ENCODE data around the gene KNTC1.

The KNTC1 gene

DNA sequence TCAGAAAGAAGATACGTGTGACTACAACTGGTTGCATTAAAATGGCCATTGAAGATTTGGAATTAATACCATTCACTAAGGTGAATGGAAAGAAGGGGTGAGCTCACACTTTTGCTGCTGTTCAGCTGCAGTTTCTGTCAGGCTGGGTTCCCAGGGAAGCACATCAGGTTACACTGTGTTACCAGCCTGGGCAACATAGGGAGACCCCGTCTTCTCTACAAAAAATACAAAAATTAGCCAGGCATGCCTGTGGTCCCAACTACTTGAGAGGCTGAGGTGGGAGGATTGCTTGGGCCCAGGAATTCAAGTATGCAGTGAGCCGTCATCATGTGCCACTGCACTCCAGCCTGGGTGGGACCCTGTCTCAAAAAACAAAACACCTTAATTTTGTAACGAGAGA, 13.4 kb upstream of the KNTC1 start:
- peaks cover 16% of the 10 kb centered on the region for H3K36me3 ChIP-seq (ENCODE audit: control insufficient read depth, insufficient read depth, low read length)
- DNase-seq = no peak
- no peak overlapping the region for H3K4me2 ChIP-seq (ENCODE audit: low read length)

GRCh38 chr12:122515275-122515674, 11.8 kb upstream of the KNTC1 start:
- peaks cover 15% of the 10 kb centered on the region for H3K79me2 ChIP-seq (ENCODE audit: control insufficient read depth, insufficient read depth, low read length)
- H3K18ac ChIP-seq (ENCODE audit: low read length) = no peak overlapping the region
- no peak overlapping the region for H3K56ac ChIP-seq (ENCODE audit: low read length)
- H3K79me1 ChIP-seq (ENCODE audit: low read length) = peaks cover 5% of the 10 kb centered on the region
- H3K4me3 ChIP-seq (ENCODE audit: low read length) = no peak overlapping the region
- no peak overlapping the region for H3K4ac ChIP-seq (ENCODE audit: low read depth, low read length)
- no peak overlapping the region for H2AK5ac ChIP-seq (ENCODE audit: low read length)
- no peak overlapping the region for H2BK5ac ChIP-seq (ENCODE audit: low read length)
- H2BK15ac ChIP-seq (replicated peaks; ENCODE audit: low read depth) = no peak overlapping the region
- no peak for DNase-seq
- peaks cover 13% of the 10 kb centered on the region for H3K36me3 ChIP-seq (ENCODE audit: control insufficient read depth, insufficient read depth, low read length)
- H3K4me2 ChIP-seq (ENCODE audit: low read length) = no peak overlapping the region
- H3K4me1 ChIP-seq (ENCODE audit: control insufficient read depth, low read depth, low read length) = no peaks in the 10 kb centered on the region
- WGBS (ENCODE audit: extremely low coverage, insufficient coverage, low lambda C conversion rate) = no CpG with 5 or more reads among the region's 2 CpGs
- no peaks in the 10 kb centered on the region for H3K27me3 ChIP-seq (ENCODE audit: insufficient read depth, low read length, poor library complexity)
- H3K23ac ChIP-seq (ENCODE audit: low read length) = no peak overlapping the region
- no peak overlapping the region for H3K27ac ChIP-seq (ENCODE audit: low read depth, low read length)
- H2BK120ac ChIP-seq (ENCODE audit: low read depth, low read length) = no peak overlapping the region
- no peak overlapping the region for H4K5ac ChIP-seq (ENCODE audit: low read length)
- no peak overlapping the region for H4K8ac ChIP-seq (ENCODE audit: low read depth, low read length)
- no peak overlapping the region for H3K9ac ChIP-seq (ENCODE audit: low read length)

More for the DNA sequence above, 13.4 kb upstream of the KNTC1 start:
- Histone ChIP-seq H3K27me3 (ENCODE audit: insufficient read depth, low read length, poor library complexity) (no peaks in the 10 kb centered on the region), H4K5ac (ENCODE audit: low read length) (no peak overlapping the region), H3K4me3 (ENCODE audit: low read length) (no peak overlapping the region), H3K9ac (ENCODE audit: low read length) (no peak overlapping the region), H2BK15ac (replicated peaks; ENCODE audit: low read depth) (no peak overlapping the region), H2AK5ac (ENCODE audit: low read length) (no peak overlapping the region), H4K8ac (ENCODE audit: low read depth, low read length) (no peak overlapping the region), H3K79me1 (ENCODE audit: low read length) (peaks cover 5% of the 10 kb centered on the region), H2BK5ac (ENCODE audit: low read length) (no peak overlapping the region), H3K23ac (ENCODE audit: low read length) (no peak overlapping the region), H3K56ac (ENCODE audit: low read length) (no peak overlapping the region), H3K79me2 (ENCODE audit: control insufficient read depth, insufficient read depth, low read length) (peaks cover 12% of the 10 kb centered on the region), H2BK120ac (ENCODE audit: low read depth, low read length) (no peak overlapping the region), H3K4me1 (ENCODE audit: control insufficient read depth, low read depth, low read length) (no peaks in the 10 kb centered on the region), H3K18ac (ENCODE audit: low read length) (no peak overlapping the region), H3K4ac (ENCODE audit: low read depth, low read length) (no peak overlapping the region), H3K27ac (ENCODE audit: low read depth, low read length) (no peak overlapping the region)
- WGBS (ENCODE audit: extremely low coverage, insufficient coverage, low lambda C conversion rate) = no CpG with 5 or more reads among the region's 4 CpGs

DNA sequence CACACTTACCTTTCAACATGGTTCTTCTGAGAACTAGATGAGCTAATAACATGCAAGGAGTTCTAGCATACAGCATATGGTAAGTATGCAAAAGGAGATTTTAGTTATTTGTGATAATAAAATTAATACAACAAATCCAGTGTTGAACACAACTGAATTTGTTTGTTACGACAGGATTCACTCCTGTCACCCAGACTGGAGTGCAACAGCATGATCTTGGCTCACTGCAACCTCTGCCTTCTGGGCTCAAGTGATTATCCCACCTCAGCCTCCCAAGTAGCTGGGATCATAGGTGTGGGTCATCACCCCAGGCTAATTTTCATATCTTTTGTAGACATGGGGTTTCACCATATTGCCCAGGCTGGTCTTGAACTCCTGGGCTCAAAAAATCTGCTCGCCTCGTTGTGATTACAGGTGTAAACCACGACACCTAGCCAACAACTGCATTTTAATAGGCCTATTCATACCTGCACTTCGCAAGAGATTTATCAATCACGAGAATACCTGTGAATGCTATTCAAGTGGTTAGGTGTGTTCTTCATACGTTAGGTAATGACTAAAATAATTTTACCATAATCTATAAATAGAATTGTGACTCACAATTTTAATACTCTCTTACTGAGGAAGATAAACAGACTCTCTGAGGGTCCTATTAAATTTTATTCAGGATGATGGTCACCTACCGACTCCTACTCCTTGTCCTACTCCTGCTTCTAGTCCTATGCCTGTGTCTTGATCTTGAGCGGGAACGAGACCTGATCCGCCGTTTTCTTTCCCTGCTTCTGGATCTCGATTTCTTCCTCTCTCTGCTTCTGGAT, 10.3 kb upstream of the KNTC1 start:
- H3K4me3 ChIP-seq (ENCODE audit: low read length) = no peak overlapping the region
- no peak for DNase-seq
- H3K27me3 ChIP-seq (ENCODE audit: insufficient read depth, low read length, poor library complexity) = no peaks in the 10 kb centered on the region
- peaks cover 11% of the 10 kb centered on the region for H3K36me3 ChIP-seq (ENCODE audit: control insufficient read depth, insufficient read depth, low read length)
- H3K4me1 ChIP-seq (ENCODE audit: control insufficient read depth, low read depth, low read length) = no peaks in the 10 kb centered on the region
- H3K27ac ChIP-seq (ENCODE audit: low read depth, low read length) = no peak overlapping the region
- H4K8ac ChIP-seq (ENCODE audit: low read depth, low read length) = no peak overlapping the region
- H2AK5ac ChIP-seq (ENCODE audit: low read length) = no peak overlapping the region
- H3K23ac ChIP-seq (ENCODE audit: low read length) = no peak overlapping the region
- no peak overlapping the region for H3K4ac ChIP-seq (ENCODE audit: low read depth, low read length)
- H3K18ac ChIP-seq (ENCODE audit: low read length) = no peak overlapping the region
- no peak overlapping the region for H2BK15ac ChIP-seq (replicated peaks; ENCODE audit: low read depth)
- H2BK5ac ChIP-seq (ENCODE audit: low read length) = no peak overlapping the region
- no peak overlapping the region for H2BK120ac ChIP-seq (ENCODE audit: low read depth, low read length)
- H4K5ac ChIP-seq (ENCODE audit: low read length) = no peak overlapping the region
- no CpG with 5 or more reads among the region's 13 CpGs for WGBS (ENCODE audit: extremely low coverage, insufficient coverage, low lambda C conversion rate)
- H3K4me2 ChIP-seq (ENCODE audit: low read length) = no peak overlapping the region
- H3K79me1 ChIP-seq (ENCODE audit: low read length) = peaks cover 5% of the 10 kb centered on the region
- H3K9ac ChIP-seq (ENCODE audit: low read length) = no peak overlapping the region
- no peak overlapping the region for H3K56ac ChIP-seq (ENCODE audit: low read length)
- peaks cover 22% of the 10 kb centered on the region for H3K79me2 ChIP-seq (ENCODE audit: control insufficient read depth, insufficient read depth, low read length)

DNA sequence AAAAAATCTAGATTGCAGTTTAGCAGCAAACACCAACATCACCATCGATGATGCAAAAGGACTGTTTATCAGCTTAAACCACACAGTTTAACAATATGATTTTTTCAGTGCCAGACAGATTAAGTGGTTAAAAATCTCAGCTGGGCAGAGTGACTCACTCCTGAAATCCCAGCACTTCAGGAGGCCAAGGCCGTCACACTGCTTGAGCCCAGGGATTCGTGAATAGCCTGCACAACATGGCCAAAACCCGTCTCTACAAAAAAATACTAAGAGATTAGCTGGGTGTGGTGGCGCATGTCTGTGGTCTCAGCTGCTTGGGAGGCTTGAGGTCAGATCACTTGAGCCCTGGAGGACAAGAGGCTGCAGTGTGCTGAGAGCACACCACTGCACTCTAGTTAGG, 9.2 kb upstream of the KNTC1 start:
- no peak overlapping the region for H3K4me3 ChIP-seq (ENCODE audit: low read length)
- H3K4me1 ChIP-seq (ENCODE audit: control insufficient read depth, low read depth, low read length) = no peaks in the 10 kb centered on the region
- H3K79me2 ChIP-seq (ENCODE audit: control insufficient read depth, insufficient read depth, low read length) = peaks cover 32% of the 10 kb centered on the region
- no peak overlapping the region for H3K9ac ChIP-seq (ENCODE audit: low read length)
- no peak overlapping the region for H3K27ac ChIP-seq (ENCODE audit: low read depth, low read length)
- H3K56ac ChIP-seq (ENCODE audit: low read length) = no peak overlapping the region
- no peak overlapping the region for H3K23ac ChIP-seq (ENCODE audit: low read length)
- H2AK5ac ChIP-seq (ENCODE audit: low read length) = no peak overlapping the region
- no peak overlapping the region for H2BK120ac ChIP-seq (ENCODE audit: low read depth, low read length)
- no peaks in the 10 kb centered on the region for H3K27me3 ChIP-seq (ENCODE audit: insufficient read depth, low read length, poor library complexity)
- no peak overlapping the region for H3K18ac ChIP-seq (ENCODE audit: low read length)
- H3K36me3 ChIP-seq (ENCODE audit: control insufficient read depth, insufficient read depth, low read length) = peaks cover 12% of the 10 kb centered on the region
- no peak overlapping the region for H3K4me2 ChIP-seq (ENCODE audit: low read length)
- H2BK5ac ChIP-seq (ENCODE audit: low read length) = no peak overlapping the region
- no CpG with 5 or more reads among the region's 5 CpGs for WGBS (ENCODE audit: extremely low coverage, insufficient coverage, low lambda C conversion rate)
- no peak for DNase-seq
- no peak overlapping the region for H3K4ac ChIP-seq (ENCODE audit: low read depth, low read length)
- no peak overlapping the region for H2BK15ac ChIP-seq (replicated peaks; ENCODE audit: low read depth)
- no peak overlapping the region for H4K5ac ChIP-seq (ENCODE audit: low read length)
- H3K79me1 ChIP-seq (ENCODE audit: low read length) = peaks cover 5% of the 10 kb centered on the region
- H4K8ac ChIP-seq (ENCODE audit: low read depth, low read length) = no peak overlapping the region

DNA sequence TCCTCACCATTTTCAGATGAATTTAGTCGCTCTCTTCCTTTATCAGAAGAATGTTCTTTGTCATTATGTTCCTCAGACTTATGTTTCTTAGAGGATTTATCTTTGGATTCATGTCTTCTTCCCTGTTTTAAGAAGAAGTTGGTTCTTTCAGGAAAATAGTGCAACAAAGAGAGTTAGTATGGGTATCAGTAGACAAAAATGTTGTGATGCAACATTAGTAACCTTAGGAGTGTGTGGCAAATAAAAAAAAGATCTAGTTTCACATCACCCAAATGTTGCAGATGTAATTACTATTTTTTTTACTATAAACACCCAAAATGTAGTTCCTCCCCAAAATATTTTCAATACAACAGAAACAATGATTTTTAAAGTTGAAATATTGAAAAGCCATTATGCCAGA, 8.1 kb upstream of the KNTC1 start:
- Histone ChIP-seq H3K36me3 (ENCODE audit: control insufficient read depth, insufficient read depth, low read length) (peaks cover 12% of the 10 kb centered on the region), H3K4me1 (ENCODE audit: control insufficient read depth, low read depth, low read length) (no peaks in the 10 kb centered on the region), H2AK5ac (ENCODE audit: low read length) (no peak overlapping the region), H3K18ac (ENCODE audit: low read length) (no peak overlapping the region), H3K27me3 (ENCODE audit: insufficient read depth, low read length, poor library complexity) (no peaks in the 10 kb centered on the region), H4K8ac (ENCODE audit: low read depth, low read length) (no peak overlapping the region), H3K27ac (ENCODE audit: low read depth, low read length) (no peak overlapping the region), H4K5ac (ENCODE audit: low read length) (no peak overlapping the region), H3K56ac (ENCODE audit: low read length) (no peak overlapping the region), H3K4me3 (ENCODE audit: low read length) (no peak overlapping the region), H3K4me2 (ENCODE audit: low read length) (no peak overlapping the region), H2BK5ac (ENCODE audit: low read length) (no peak overlapping the region), H3K79me1 (ENCODE audit: low read length) (peaks cover 5% of the 10 kb centered on the region), H3K79me2 (ENCODE audit: control insufficient read depth, insufficient read depth, low read length) (peaks cover 42% of the 10 kb centered on the region), H3K23ac (ENCODE audit: low read length) (no peak overlapping the region), H3K4ac (ENCODE audit: low read depth, low read length) (no peak overlapping the region), H3K9ac (ENCODE audit: low read length) (no peak overlapping the region), H2BK15ac (replicated peaks; ENCODE audit: low read depth) (no peak overlapping the region), H2BK120ac (ENCODE audit: low read depth, low read length) (no peak overlapping the region)
- DNase-seq = no peak
- no CpG with 5 or more reads among the region's 1 CpG for WGBS (ENCODE audit: extremely low coverage, insufficient coverage, low lambda C conversion rate)

- Histone ChIP-seq H3K27ac (ENCODE audit: low read depth, low read length) (no peak overlapping the region), H3K79me2 (ENCODE audit: control insufficient read depth, insufficient read depth, low read length) (peaks cover 47% of the 10 kb centered on the region), H3K56ac (ENCODE audit: low read length) (no peak overlapping the region), H3K4me2 (ENCODE audit: low read length) (no peak overlapping the region), H2BK120ac (ENCODE audit: low read depth, low read length) (no peak overlapping the region), H3K4me3 (ENCODE audit: low read length) (no peak overlapping the region), H3K23ac (ENCODE audit: low read length) (no peak overlapping the region), H3K36me3 (ENCODE audit: control insufficient read depth, insufficient read depth, low read length) (peaks cover 12% of the 10 kb centered on the region), H3K4me1 (ENCODE audit: control insufficient read depth, low read depth, low read length) (no peaks in the 10 kb centered on the region), H3K18ac (ENCODE audit: low read length) (no peak overlapping the region), H4K8ac (ENCODE audit: low read depth, low read length) (no peak overlapping the region), H3K27me3 (ENCODE audit: insufficient read depth, low read length, poor library complexity) (no peaks in the 10 kb centered on the region), H3K4ac (ENCODE audit: low read depth, low read length) (no peak overlapping the region), H2BK15ac (replicated peaks; ENCODE audit: low read depth) (no peak overlapping the region), H2BK5ac (ENCODE audit: low read length) (no peak overlapping the region), H3K79me1 (ENCODE audit: low read length) (peaks cover 5% of the 10 kb centered on the region), H4K5ac (ENCODE audit: low read length) (no peak overlapping the region), H3K9ac (ENCODE audit: low read length) (no peak overlapping the region), H2AK5ac (ENCODE audit: low read length) (no peak overlapping the region)
- WGBS (ENCODE audit: extremely low coverage, insufficient coverage, low lambda C conversion rate) = no CpG with 5 or more reads among the region's 1 CpG
- no peak for DNase-seq
These were observed 7.6 kb upstream of the KNTC1 start for GRCh38 chr12:122519418-122519817.
